ENCODE data around the gene GRK1.

GRCh38 chr13:113668491-113668971, 1.5 kb downstream of the GRK1 start:
- TF ChIP-seq TCF12 (IDR thresholded peaks at IDR 0.05; ENCODE audit: low read depth, low read length), result no peak
- no peak for TF ChIP-seq CTCF (IDR thresholded peaks at IDR 0.05; ENCODE audit: control extremely low read depth in 1 of 3, insufficient read depth in 1 of 3, low read depth in 1 of 3, low read length in 3 of 3)
- no peak for TF ChIP-seq NANOG (IDR thresholded peaks at IDR 0.05; ENCODE audit: insufficient read depth, low read depth, low read length, poor library complexity, severe bottlenecking)
- TF ChIP-seq EP300 (IDR thresholded peaks at IDR 0.05; ENCODE audit: borderline replicate concordance in 1 of 2, low read depth in 2 of 2, low read length in 2 of 2), result no peak
- TF ChIP-seq EZH2 (IDR thresholded peaks at IDR 0.05; ENCODE audit: low read depth, low read length, severe bottlenecking), result no peak
- TF ChIP-seq POLR2A (IDR thresholded peaks at IDR 0.05; ENCODE audit: control extremely low read depth in 1 of 2, low read depth in 2 of 2, low read length in 2 of 2), result no peak
- TF ChIP-seq EGR1 (IDR thresholded peaks at IDR 0.05; ENCODE audit: borderline replicate concordance, low read depth, low read length), result no peak
- no peak for TF ChIP-seq MAX (IDR thresholded peaks at IDR 0.05)
- TF ChIP-seq RFX5 (IDR thresholded peaks at IDR 0.05; ENCODE audit: borderline replicate concordance, low read depth, low read length), result no peak
- TF ChIP-seq KDM4A (IDR thresholded peaks at IDR 0.05; ENCODE audit: low read depth, low read length, severe bottlenecking), result no peak
